ENCODE measurements around the gene PRDX3. TPM values are rescaled to one million over a fixed set of nuclear protein-coding genes. Genes with fewer than 3 reads are reported as not detected.
"Not testable (repeated sequence)": the region's sequence is repeated elsewhere in the genome, so short reads cannot be mapped to it uniquely, and the experiment has no call there.

Gene PRDX3
- total RNA-seq, 1 experiment from 2014 or later, result 94.4 TPM

DNA sequence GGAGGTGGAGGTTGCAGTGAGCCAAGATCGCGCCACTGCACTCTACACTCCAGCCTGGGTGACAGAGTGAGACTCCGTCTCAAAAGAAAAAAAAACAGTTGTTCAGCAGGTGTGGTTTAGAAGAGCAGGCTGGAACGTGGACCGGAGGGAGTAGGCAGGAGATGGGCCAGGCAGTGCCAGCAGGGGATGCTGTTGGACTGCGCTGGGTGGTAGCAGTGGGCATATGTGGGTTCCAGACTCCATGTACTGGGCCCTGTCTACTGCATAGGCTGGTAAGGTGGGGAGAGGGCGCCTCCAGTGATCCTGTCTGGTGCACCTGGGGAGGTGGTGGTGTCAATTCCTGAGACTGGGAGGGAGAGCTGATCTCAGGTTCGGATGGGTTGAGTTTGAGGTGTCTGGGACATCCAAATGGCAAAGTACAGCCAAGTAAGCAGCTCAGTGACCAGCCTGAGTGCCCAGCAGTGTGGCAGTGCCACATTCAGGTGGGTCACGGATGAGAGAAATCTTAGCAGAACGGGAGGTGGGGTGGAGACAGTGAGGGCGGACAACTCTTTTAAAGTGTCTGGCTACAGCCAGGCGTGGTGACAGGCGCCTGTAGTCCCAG, 39.0 kb downstream of the PRDX3 start:
- no peak overlapping the region for H3K4me3 Mint-ChIP-seq (ENCODE audit: unreplicated experiment)
- TF ChIP-seq CTCF (IDR thresholded peaks at IDR 0.05; ENCODE audit: unreplicated experiment), result peak; percentile 44
- H3K4me1 Mint-ChIP-seq (ENCODE audit: insufficient read depth, unreplicated experiment), result peaks cover 8% of the 10 kb centered on the region
- peak overlapping the region; percentile 52 for H3K27ac Mint-ChIP-seq (ENCODE audit: low read depth, unreplicated experiment)
- CTCF ChIA-PET, result interaction anchor here (0.6 to 1.1 kb wide), 2 partner anchors 12 to 31 kb away, joined by 4 to 5 read pairs; no protein-coding TSS in a partner anchor
- peaks cover 70% of the 10 kb centered on the region for H3K36me3 Mint-ChIP-seq (ENCODE audit: insufficient read depth, unreplicated experiment)
- peak; percentile 39 for DNase-seq (ENCODE audit: unreplicated experiment)
- H3K9me3 Mint-ChIP-seq (ENCODE audit: unreplicated experiment), result no peaks in the 10 kb centered on the region
- no TSS peak for BruUV-seq (replicated peaks)
- intact Hi-C loops (cut with micrococcal nuclease), result no loop called here
- POLR2A ChIA-PET, result no interaction called here
- no peaks in the 10 kb centered on the region for H3K27me3 Mint-ChIP-seq (ENCODE audit: insufficient read depth, unreplicated experiment)

DNA sequence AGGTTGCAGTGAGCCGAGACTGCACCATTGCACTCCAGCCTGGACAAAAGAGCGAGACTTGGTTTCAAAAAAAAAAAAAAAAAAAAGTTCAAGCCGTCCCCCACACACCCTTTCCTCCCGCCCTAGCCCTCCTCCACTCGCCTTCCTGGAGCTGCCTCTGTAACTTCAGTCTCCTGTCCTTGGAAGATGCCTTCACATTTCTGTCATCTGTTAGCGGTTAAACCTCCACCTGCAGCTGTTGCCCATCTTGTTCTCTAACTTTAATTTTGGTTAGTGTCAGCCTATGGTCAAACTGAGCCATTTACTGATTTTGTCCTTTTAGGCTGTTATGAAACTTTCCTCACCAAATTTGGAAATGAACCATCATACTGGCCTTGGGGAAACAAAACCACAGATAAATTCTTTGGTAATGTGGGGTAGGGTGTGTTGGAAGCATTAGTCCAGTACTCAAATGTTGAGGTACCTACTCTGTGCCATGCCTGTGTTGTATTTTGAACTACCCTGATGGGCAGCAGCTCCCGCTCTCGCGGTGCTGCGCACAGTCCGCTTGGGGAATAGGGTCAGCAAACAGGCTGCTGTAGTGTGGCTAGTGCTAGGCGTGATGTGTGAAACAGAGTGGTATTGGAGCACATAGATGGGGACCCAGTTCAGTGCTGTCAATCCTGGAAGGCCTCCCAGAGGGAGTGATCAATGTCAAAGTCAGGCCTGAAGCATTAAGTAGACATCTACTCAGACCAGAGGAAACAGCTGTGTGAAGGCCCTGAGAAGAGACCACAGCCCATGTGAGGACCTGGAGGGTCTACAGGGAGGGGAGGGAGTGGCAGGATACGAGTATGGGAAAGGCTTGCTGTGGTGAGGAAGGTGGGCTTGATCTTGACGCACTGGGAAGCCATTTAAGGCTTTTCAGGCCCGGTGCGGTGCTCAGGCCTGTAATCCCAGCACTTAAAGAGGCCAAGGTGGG, 40.0 kb downstream of the PRDX3 start:
- intact Hi-C loops (cut with micrococcal nuclease), result no loop called here
- Mint-ChIP-seq H3K4me3 (ENCODE audit: unreplicated experiment) (no peak overlapping the region), H3K9me3 (ENCODE audit: unreplicated experiment) (no peaks in the 10 kb centered on the region), H3K27ac (ENCODE audit: low read depth, unreplicated experiment) (peak overlapping the region; percentile 52), H3K36me3 (ENCODE audit: insufficient read depth, unreplicated experiment) (peaks cover 70% of the 10 kb centered on the region), H3K27me3 (ENCODE audit: insufficient read depth, unreplicated experiment) (no peaks in the 10 kb centered on the region), H3K4me1 (ENCODE audit: insufficient read depth, unreplicated experiment) (peaks cover 8% of the 10 kb centered on the region)
- no peak for DNase-seq (ENCODE audit: unreplicated experiment)
- TF ChIP-seq CTCF (IDR thresholded peaks at IDR 0.05; ENCODE audit: unreplicated experiment), result no peak
- no TSS peak for BruUV-seq (replicated peaks)
- CTCF ChIA-PET, result interaction anchor here (0.6 to 1.1 kb wide), 5 partner anchors 9 to 677 kb away, joined by 3 to 5 read pairs (median 4); no protein-coding TSS in a partner anchor
- POLR2A ChIA-PET, result interaction anchor here (0.5 to 1.1 kb wide), 3 partner anchors 26 to 65 kb away, joined by 3 read pairs; no protein-coding TSS in a partner anchor

- H3K4me1 Mint-ChIP-seq (ENCODE audit: insufficient read depth, unreplicated experiment); BruUV-seq (replicated peaks); intact Hi-C loops (cut with micrococcal nuclease); H3K27me3 Mint-ChIP-seq (ENCODE audit: insufficient read depth, unreplicated experiment); DNase-seq (ENCODE audit: unreplicated experiment); H3K4me3 Mint-ChIP-seq (ENCODE audit: unreplicated experiment); H3K9me3 Mint-ChIP-seq (ENCODE audit: unreplicated experiment); H3K27ac Mint-ChIP-seq (ENCODE audit: low read depth, unreplicated experiment): not testable (repeated sequence)
- ChIA-PET CTCF (interaction anchor here (0.8 kb wide), 1 partner anchor 9 kb away, joined by 3 read pairs; no protein-coding TSS in a partner anchor), POLR2A (interaction anchor here (1.0 kb wide), 1 partner anchor 60 kb away, joined by 3 read pairs; no protein-coding TSS in a partner anchor)
- H3K36me3 Mint-ChIP-seq (ENCODE audit: insufficient read depth, unreplicated experiment), result peaks cover 71% of the 10 kb centered on the region
These were observed 40.7 kb downstream of the PRDX3 start for GRCh38 chr10:119137878-119138277.

- no peak for DNase-seq (ENCODE audit: unreplicated experiment)
- Mint-ChIP-seq H3K27ac (ENCODE audit: low read depth, unreplicated experiment) (no peak overlapping the region), H3K4me1 (ENCODE audit: insufficient read depth, unreplicated experiment) (peaks cover 8% of the 10 kb centered on the region), H3K4me3 (ENCODE audit: unreplicated experiment) (no peak overlapping the region), H3K27me3 (ENCODE audit: insufficient read depth, unreplicated experiment) (no peaks in the 10 kb centered on the region), H3K9me3 (ENCODE audit: unreplicated experiment) (no peaks in the 10 kb centered on the region), H3K36me3 (ENCODE audit: insufficient read depth, unreplicated experiment) (peaks cover 75% of the 10 kb centered on the region)
- intact Hi-C loops (cut with micrococcal nuclease), result no loop called here
- no TSS peak for BruUV-seq (replicated peaks)
- no peak for TF ChIP-seq CTCF (IDR thresholded peaks at IDR 0.05; ENCODE audit: unreplicated experiment)
- POLR2A ChIA-PET, result no interaction called here
- CTCF ChIA-PET, result no interaction called here
These were observed 42.5 kb downstream of the PRDX3 start for GRCh38 chr10:119136084-119136483.
